Measurements from ENCODE around the gene ENOX2. TPM values are rescaled to one million over a fixed set of nuclear protein-coding genes. Genes with fewer than 3 reads are reported as not detected.

The ENOX2 gene
- total RNA-seq, 2 experiments from 2014 or later: 9.6 to 12.0 TPM

DNA sequence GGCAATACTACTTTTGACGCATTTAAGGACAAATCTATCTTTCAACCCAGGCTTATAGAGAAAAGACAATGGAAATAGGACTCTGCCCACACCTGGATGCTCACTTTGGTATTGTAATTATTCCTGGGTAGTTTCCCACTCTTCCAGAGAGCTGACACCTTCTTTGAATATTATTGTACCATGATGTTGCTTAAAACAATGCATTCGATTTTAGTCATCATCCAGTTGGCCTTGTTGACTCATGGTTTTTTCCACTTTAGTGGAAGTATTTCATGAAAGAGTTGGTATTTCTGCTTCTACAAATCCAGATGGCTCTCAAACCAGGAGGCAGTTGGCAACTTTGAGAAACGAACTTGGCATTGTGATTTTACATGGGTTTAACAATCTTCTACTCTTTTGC is 124.2 kb downstream of the ENOX2 start:
- DNase-seq (no peak), ATAC-seq (no peak)
- no peak for TF ChIP-seq CTCF (IDR thresholded peaks at IDR 0.05)
- Mint-ChIP-seq H3K36me3 (ENCODE audit: low read depth) (peaks cover 2% of the 10 kb centered on the region), H3K4me1 (ENCODE audit: low read depth) (peaks cover 3% of the 10 kb centered on the region), H3K27me3 (no peaks in the 10 kb centered on the region), H3K9me3 (no peaks in the 10 kb centered on the region), H3K27ac (no peak overlapping the region), H3K4me3 (no peak overlapping the region)
- intact Hi-C loops (cut with micrococcal nuclease): no loop called here
- ChIA-PET POLR2A (no interaction called here), CTCF (no interaction called here)

DNA sequence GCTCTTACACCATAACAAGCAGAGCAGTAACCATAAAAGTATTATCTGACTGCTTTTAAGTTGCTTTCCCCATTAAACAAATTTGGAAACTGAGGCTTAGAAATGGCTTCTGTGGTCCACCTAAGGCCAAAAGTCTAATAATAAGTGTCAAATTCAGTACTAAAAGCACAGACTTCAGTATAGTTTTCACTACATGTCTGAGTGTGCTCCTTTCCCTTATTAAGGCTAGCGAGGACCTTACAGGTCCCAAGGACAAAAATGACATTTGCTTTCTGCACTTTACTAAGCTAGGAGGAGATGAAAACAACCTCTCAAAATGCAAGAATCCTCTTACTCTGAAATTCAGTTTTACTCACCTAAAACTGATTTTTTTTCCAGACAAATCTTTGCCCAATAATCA is 127.2 kb downstream of the ENOX2 start:
- no peak overlapping the region for H3K27ac Mint-ChIP-seq
- H3K27me3 Mint-ChIP-seq: no peaks in the 10 kb centered on the region
- intact Hi-C loops (cut with micrococcal nuclease): no loop called here
- peaks cover 3% of the 10 kb centered on the region for H3K4me1 Mint-ChIP-seq (ENCODE audit: low read depth)
- DNase-seq: no peak
- no peak for TF ChIP-seq CTCF (IDR thresholded peaks at IDR 0.05)
- H3K4me3 Mint-ChIP-seq: no peak overlapping the region
- no peak for ATAC-seq
- ChIA-PET POLR2A (no interaction called here), CTCF (no interaction called here)
- H3K36me3 Mint-ChIP-seq (ENCODE audit: low read depth): peaks cover 2% of the 10 kb centered on the region
- H3K9me3 Mint-ChIP-seq: no peaks in the 10 kb centered on the region

- CTCF ChIA-PET: no interaction called here
- Mint-ChIP-seq H3K9me3 (no peaks in the 10 kb centered on the region), H3K4me1 (ENCODE audit: low read depth) (peaks cover 3% of the 10 kb centered on the region), H3K27ac (no peak overlapping the region), H3K4me3 (no peak overlapping the region), H3K27me3 (no peaks in the 10 kb centered on the region), H3K36me3 (ENCODE audit: low read depth) (peaks cover 2% of the 10 kb centered on the region)
- DNase-seq (no peak), ATAC-seq (no peak)
- TF ChIP-seq CTCF (IDR thresholded peaks at IDR 0.05): no peak
- POLR2A ChIA-PET: no interaction called here
- intact Hi-C loops (cut with micrococcal nuclease): no loop called here
Measured at GRCh38 chrX:130772776-130773143, 130.2 kb downstream of the ENOX2 start.

DNA sequence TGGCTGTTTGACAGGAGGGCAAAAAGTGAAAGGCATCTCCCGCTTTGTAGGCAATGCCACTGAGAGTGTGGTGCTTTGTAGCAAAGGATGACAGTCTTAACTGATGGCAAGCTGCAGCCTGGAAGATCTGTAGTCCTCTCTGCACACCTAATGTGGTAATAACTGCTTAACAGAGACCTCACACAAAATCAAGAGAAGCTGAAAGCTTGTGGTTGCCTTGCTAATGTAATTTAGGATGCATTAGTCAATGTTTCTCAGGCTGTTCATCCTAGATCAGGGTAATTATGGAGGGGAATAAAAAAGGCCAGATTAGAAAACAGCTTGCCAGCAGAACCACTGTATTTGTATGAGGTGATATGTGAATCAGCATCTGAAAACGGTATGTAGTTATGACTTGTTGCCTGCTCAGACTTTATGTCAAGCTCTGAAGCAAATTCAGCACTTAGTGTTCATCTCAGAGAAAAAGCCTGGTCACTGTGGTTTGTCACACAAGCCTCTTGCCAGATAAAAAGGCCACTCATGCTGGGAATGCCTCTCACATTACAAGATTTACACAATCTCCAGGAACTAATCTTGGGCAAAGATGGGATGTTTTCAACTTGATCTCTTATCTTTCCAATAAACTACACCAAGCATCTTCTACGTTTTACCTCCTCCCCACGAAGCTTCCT is 130.8 kb downstream of the ENOX2 start:
- Mint-ChIP-seq H3K9me3 (no peaks in the 10 kb centered on the region), H3K36me3 (ENCODE audit: low read depth) (peaks cover 2% of the 10 kb centered on the region), H3K4me3 (no peak overlapping the region), H3K27ac (no peak overlapping the region), H3K27me3 (no peaks in the 10 kb centered on the region), H3K4me1 (ENCODE audit: low read depth) (peaks cover 3% of the 10 kb centered on the region)
- no peak for TF ChIP-seq CTCF (IDR thresholded peaks at IDR 0.05)
- intact Hi-C loops (cut with micrococcal nuclease): no loop called here
- ChIA-PET POLR2A (no interaction called here), CTCF (no interaction called here)
- DNase-seq (no peak), ATAC-seq (no peak)

DNA sequence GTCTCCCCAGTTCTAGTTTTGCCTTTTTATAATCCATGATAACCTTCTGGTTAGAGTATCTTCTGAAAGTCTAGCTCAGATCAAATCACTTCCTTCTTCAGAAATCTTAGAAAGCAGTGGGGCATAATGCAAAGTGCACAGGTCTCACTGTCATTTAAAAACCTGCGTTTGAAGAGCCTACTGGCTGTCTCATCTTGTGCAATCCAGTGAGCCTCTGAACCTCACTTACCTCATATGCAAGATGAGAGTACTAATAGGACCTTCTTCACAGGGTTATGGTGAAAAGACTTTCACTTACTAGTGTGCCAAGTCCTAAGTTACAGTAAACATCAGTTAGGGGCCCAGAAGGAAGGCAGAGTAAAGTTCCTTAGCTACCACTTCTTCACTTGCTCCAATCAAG is 131.4 kb downstream of the ENOX2 start:
- ChIA-PET CTCF (no interaction called here), POLR2A (no interaction called here)
- Mint-ChIP-seq H3K4me1 (ENCODE audit: low read depth) (peaks cover 3% of the 10 kb centered on the region), H3K27me3 (no peaks in the 10 kb centered on the region), H3K9me3 (no peaks in the 10 kb centered on the region), H3K27ac (no peak overlapping the region), H3K36me3 (ENCODE audit: low read depth) (peaks cover 2% of the 10 kb centered on the region), H3K4me3 (no peak overlapping the region)
- DNase-seq: no peak
- intact Hi-C loops (cut with micrococcal nuclease): no loop called here
- no peak for ATAC-seq
- no peak for TF ChIP-seq CTCF (IDR thresholded peaks at IDR 0.05)

Data from activated CD8-positive, alpha-beta T cell treated with anti-CD3 and anti-CD28 coated beads for 36 hours (primary cell).